A673 (cell line): ENCODE results near the gene UBE2L5. TPM values are rescaled to one million over a fixed set of nuclear protein-coding genes. Genes with fewer than 3 reads are reported as not detected.

Experiments
- BruUV-seq: library from RNA; stranded (reverse); fragments of 400-500 nt; replicated peaks from 2 replicates; lab custom pipeline; 2021; lab: Mats Ljungman, UMichigan
- CTCF ChIA-PET: fragments of 300-600 bp; sonication (Branson Sonifier 250); formaldehyde crosslinking; loops from one replicate; lab custom pipeline; 2022; ENCODE audit warnings: antibody characterized with exemption; lab: Charles Lee
- POLR2A ChIA-PET: fragments of 300-600 bp; sonication (Branson Sonifier 250); formaldehyde crosslinking; loops from one replicate; lab custom pipeline; 2022; ENCODE audit warnings: antibody characterized with exemption; ENCODE audit not compliant: low non-redundant PET; lab: Charles Lee
- DNase-seq: peaks from one replicate; pipeline ENCODE4 v3.0.0-alpha.2; 2015; ENCODE audit warnings: low spot score
- H3K27ac ChIP-seq: fragments of 200-600 bp; sonication (generic); 2 replicates; pipeline ENCODE4 v1.5.1; 2016; ENCODE audit warnings: mixed run types, low read depth, mild to moderate bottlenecking, mixed read lengths, antibody characterized with exemption, low read length; ENCODE audit not compliant: poor library complexity, severe bottlenecking
- H3K27me3 ChIP-seq: fragments of 200-600 bp; sonication (generic); replicated peaks from 2 replicates; pipeline ENCODE4 v1.6.1; 2017; ENCODE audit warnings: mixed run types, low read depth, mild to moderate bottlenecking, mixed read lengths, antibody characterized with exemption, low read length; ENCODE audit not compliant: insufficient read depth, poor library complexity
- H3K36me3 ChIP-seq: fragments of 200-600 bp; sonication (generic); 2 replicates; pipeline ENCODE4 v1.6.1; 2016; ENCODE audit warnings: mixed run types, mild to moderate bottlenecking, mixed read lengths, antibody characterized with exemption, low read length; ENCODE audit not compliant: insufficient read depth, poor library complexity, severe bottlenecking
- H3K4me1 ChIP-seq: fragments of 200-600 bp; sonication (generic); 2 replicates; pipeline ENCODE4 v1.6.1; 2017; ENCODE audit warnings: mixed run types, mild to moderate bottlenecking, mixed read lengths, antibody characterized with exemption, low read length; ENCODE audit not compliant: insufficient read depth, poor library complexity, severe bottlenecking
- H3K4me3 ChIP-seq: fragments of 200-600 bp; sonication (generic); 2 replicates; pipeline ENCODE4 v1.5.1; 2016; ENCODE audit warnings: low read depth, mixed run types, mild to moderate bottlenecking, mixed read lengths, low read length; ENCODE audit not compliant: poor library complexity, severe bottlenecking
- H3K9me3 ChIP-seq: fragments of 200-600 bp; sonication (generic); 2 replicates; pipeline ENCODE4 v1.6.1; 2016; ENCODE audit warnings: mixed run types, low read depth, mild to moderate bottlenecking, mixed read lengths, antibody characterized with exemption, low read length; ENCODE audit not compliant: poor library complexity, severe bottlenecking
- CTCF ChIP-seq: fragments of 300-800, 200-600 bp; sonication (generic); conservative IDR thresholded peaks from 2 replicates; pipeline ENCODE4 v1.5.1; 2017; ENCODE audit warnings: low read depth, mild to moderate bottlenecking, antibody characterized with exemption, low read length, moderate library complexity, mixed read lengths
- EZH2 ChIP-seq: fragments of 200-600 bp; sonication (generic); IDR thresholded peaks from 2 replicates; pipeline ENCODE4 v1.6.1; 2017; ENCODE audit warnings: borderline replicate concordance, low read depth, mild to moderate bottlenecking, mixed read lengths, antibody characterized with exemption, low read length; ENCODE audit not compliant: poor library complexity, severe bottlenecking
- intact Hi-C: fragments of 100-400 bp; cut with micrococcal nuclease; formaldehyde crosslinking; loops from one replicate; pipeline ENCODE4 v1.10.0; 2022; ENCODE audit not compliant: unreplicated experiment
- total RNA-seq: library from RNA; stranded (reverse); gene quantifications from 2 replicates; pipeline ENCODE4 v1.2.3, GENCODE V29; 2021

Gene UBE2L5
- total RNA-seq, 1 experiment from 2014 or later = 0.21 TPM

GRCh38 chr13:30376426-30377311, 45.6 kb upstream of the UBE2L5 start:
- no peak for DNase-seq
- BruUV-seq = no TSS peak

GRCh38 chr13:30377312-30377685, 45.0 kb upstream of the UBE2L5 start:
- Histone ChIP-seq H3K4me3 (no peak overlapping the region), H3K27me3 (no peaks in the 10 kb centered on the region), H3K36me3 (no peaks in the 10 kb centered on the region), H3K4me1 (peaks cover 8% of the 10 kb centered on the region), H3K27ac (no peak overlapping the region), H3K9me3 (no peaks in the 10 kb centered on the region)
- TF ChIP-seq CTCF = no peak
- no peak for TF ChIP-seq EZH2
- CTCF ChIA-PET = no interaction called here
- no TSS peak for BruUV-seq
- POLR2A ChIA-PET = no interaction called here
- intact Hi-C loops = no loop called here
- no peak for DNase-seq

More at GRCh38 chr13:30376426-30377311, 45.6 kb upstream of the UBE2L5 start:
- CTCF ChIA-PET = no interaction called here
- H3K36me3 ChIP-seq = no peaks in the 10 kb centered on the region
- H3K4me3 ChIP-seq = no peak overlapping the region
- intact Hi-C loops = no loop called here
- H3K9me3 ChIP-seq = no peaks in the 10 kb centered on the region
- TF ChIP-seq CTCF (no peak), EZH2 (no peak)
- POLR2A ChIA-PET = no interaction called here
- H3K27me3 ChIP-seq = no peaks in the 10 kb centered on the region
- peaks cover 8% of the 10 kb centered on the region for H3K4me1 ChIP-seq
- H3K27ac ChIP-seq = no peak overlapping the region

GRCh38 chr13:30378191-30378590, 44.1 kb upstream of the UBE2L5 start:
- TF ChIP-seq CTCF (no peak), EZH2 (no peak)
- Histone ChIP-seq H3K9me3 (no peaks in the 10 kb centered on the region), H3K4me1 (peaks cover 8% of the 10 kb centered on the region), H3K27me3 (no peaks in the 10 kb centered on the region), H3K27ac (no peak overlapping the region), H3K36me3 (no peaks in the 10 kb centered on the region), H3K4me3 (no peak overlapping the region)
- no TSS peak for BruUV-seq
- POLR2A ChIA-PET = no interaction called here
- intact Hi-C loops = no loop called here
- no peak for DNase-seq
- CTCF ChIA-PET = no interaction called here
